GM23248 (cell line): ENCODE data around the gene ATAT1. TPM values are rescaled to one million over a fixed set of nuclear protein-coding genes. Genes with fewer than 3 reads are reported as not detected.

Experiments
- DNase-seq: peaks from one replicate; pipeline ENCODE4 v3.0.0-alpha.2; 2015
- H2AFZ ChIP-seq: fragments of 200-600 bp; sonication (generic); 2 replicates; pipeline ENCODE4 v1.6.1; 2016; ENCODE audit warnings: antibody characterized with exemption
- H3F3A ChIP-seq: fragments of 200-600 bp; sonication (generic); 2 replicates; pipeline ENCODE4 v1.6.1; 2016; ENCODE audit warnings: mild to moderate bottlenecking, antibody characterized with exemption, mixed run types; ENCODE audit not compliant: insufficient read depth
- H3K27ac ChIP-seq: fragments of 200-600 bp; sonication (generic); 2 replicates; pipeline ENCODE4 v1.5.1; 2016; ENCODE audit warnings: mild to moderate bottlenecking
- H3K27me3 ChIP-seq: fragments of 200-600 bp; sonication (generic); replicated peaks from 2 replicates; pipeline ENCODE4 v1.6.1; 2016; ENCODE audit warnings: mild to moderate bottlenecking; ENCODE audit not compliant: insufficient read depth
- H3K36me3 ChIP-seq: fragments of 200-600 bp; sonication (generic); 2 replicates; pipeline ENCODE4 v1.6.1; 2016; ENCODE audit warnings: low read depth, mild to moderate bottlenecking
- H3K4me1 ChIP-seq: fragments of 200-600 bp; sonication (generic); 2 replicates; pipeline ENCODE4 v1.6.1; 2016; ENCODE audit warnings: mild to moderate bottlenecking; ENCODE audit not compliant: insufficient read depth
- H3K4me2 ChIP-seq: fragments of 200-600 bp; sonication (generic); one replicate; pipeline ENCODE4 v1.6.1; 2016; ENCODE audit warnings: mild to moderate bottlenecking; ENCODE audit not compliant: unreplicated experiment
- H3K4me3 ChIP-seq: fragments of 200-600 bp; sonication (generic); 2 replicates; pipeline ENCODE4 v1.5.1; 2016; ENCODE audit warnings: mild to moderate bottlenecking
- H3K79me2 ChIP-seq: fragments of 200-600 bp; sonication (generic); 2 replicates; pipeline ENCODE4 v1.6.1; 2016; ENCODE audit warnings: mild to moderate bottlenecking; ENCODE audit not compliant: insufficient read depth
- H3K9ac ChIP-seq: fragments of 200-600 bp; sonication (generic); 2 replicates; pipeline ENCODE4 v1.6.1; 2016; ENCODE audit warnings: mild to moderate bottlenecking
- H3K9me2 ChIP-seq: fragments of 200-600 bp; sonication (generic); 2 replicates; pipeline ENCODE4 v1.6.1; 2016; ENCODE audit warnings: mixed run types, mild to moderate bottlenecking, moderate library complexity; ENCODE audit not compliant: insufficient read depth
- H3K9me3 ChIP-seq: fragments of 200-600 bp; sonication (generic); one replicate; pipeline ENCODE4 v1.6.1; 2017; ENCODE audit warnings: low read depth
- H4K20me1 ChIP-seq: fragments of 200-600 bp; sonication (generic); 2 replicates; pipeline ENCODE4 v1.6.0; 2016; ENCODE audit not compliant: insufficient read depth
- EZH2 ChIP-seq: fragments of 200-600 bp; sonication (generic); IDR thresholded peaks from 2 replicates; pipeline ENCODE4 v1.6.1; 2018; ENCODE audit warnings: antibody characterized with exemption, mild to moderate bottlenecking; ENCODE audit not compliant: insufficient read depth, poor library complexity, severe bottlenecking
- EZH2phosphoT487 ChIP-seq: fragments of 200-600 bp; sonication (generic); IDR thresholded peaks from 2 replicates; pipeline ENCODE4 v1.6.1; 2018; ENCODE audit warnings: antibody characterized with exemption, moderate library complexity, mild to moderate bottlenecking, low read depth; ENCODE audit not compliant: insufficient read depth
- WGBS, 2 experiments: methylation state at CpG; one replicate each; pipeline ENCODE4 v1.1.6; 2015 to 2017; ENCODE audit warnings: low lambda C conversion rate in 2 of 2, low coverage in 1 of 2; ENCODE audit errors: missing lambda C conversion rate in 2 of 2; 5-methylcytosine and 5-hydroxymethylcytosine counted together
- in situ Hi-C: fragments of 300-500 bp; cut with MboI; formaldehyde crosslinking; loops from 2 replicates; pipeline ENCODE4 v1.15.0; 2020
- polyA plus RNA-seq: library from polyadenylated mRNA; unstranded; fragments of >200 nt; fragmentation: Nextera tagmentation; extraction: Ambion mirVana; gene quantifications from 2 replicates; pipeline ENCODE4 v1.2.1, GENCODE V29; 2016
- total RNA-seq: library from RNA; depleted of rRNA; stranded (reverse); fragments of >200 nt; shearing (Covaris generic); gene quantifications from 2 replicates; pipeline ENCODE4 v1.2.3, GENCODE V29; 2014

The ATAT1 gene
- total and polyA plus RNA-seq, 2 experiments from 2014 or later = 2.3 to 12.6 TPM

DNA sequence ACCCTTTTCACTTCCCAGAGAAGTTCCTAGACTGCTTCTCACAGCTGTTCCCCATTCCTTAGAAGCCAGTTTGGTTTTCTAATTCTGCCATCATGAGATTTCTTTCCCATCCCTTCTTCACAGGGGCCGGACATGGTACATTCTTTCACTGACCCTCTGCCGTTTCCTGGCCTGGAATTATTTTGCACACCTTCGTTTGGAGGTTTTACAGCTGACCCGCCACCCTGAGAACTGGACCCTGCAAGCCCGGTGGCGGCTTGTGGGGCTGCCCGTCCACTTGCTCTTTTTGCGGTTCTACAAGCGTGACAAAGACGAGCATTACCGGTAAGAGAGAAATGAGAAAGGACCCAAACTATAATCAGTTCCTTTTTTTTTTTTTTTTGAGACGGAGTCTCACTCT is 24.5 kb downstream of the ATAT1 start:
- Histone ChIP-seq H3K9me2 (no peaks in the 10 kb centered on the region), H3K79me2 (peaks cover 37% of the 10 kb centered on the region), H3K27ac (no peak overlapping the region), H3K27me3 (no peaks in the 10 kb centered on the region), H3F3A (peaks cover 4% of the 10 kb centered on the region; the same call in 1 of the 2 replicates), H4K20me1 (no peaks in the 10 kb centered on the region), H3K4me3 (no peak overlapping the region), H2AFZ (no peak overlapping the region), H3K9me3 (no peaks in the 10 kb centered on the region), H3K9ac (no peak overlapping the region), H3K4me2 (no peak overlapping the region), H3K4me1 (0 out of 2 replicates have a peak, but pooled peaks cover 4% of the 10 kb centered on the region), H3K36me3 (peaks cover 14% of the 10 kb centered on the region; the same call in 1 of the 2 replicates)
- no peak for DNase-seq
- in situ Hi-C loops = no loop called here
- TF ChIP-seq EZH2phosphoT487 (no peak), EZH2 (no peak)
- WGBS, 2 experiments = 90 to 91% methylated on average over 12 of the region's 12 CpGs

DNA sequence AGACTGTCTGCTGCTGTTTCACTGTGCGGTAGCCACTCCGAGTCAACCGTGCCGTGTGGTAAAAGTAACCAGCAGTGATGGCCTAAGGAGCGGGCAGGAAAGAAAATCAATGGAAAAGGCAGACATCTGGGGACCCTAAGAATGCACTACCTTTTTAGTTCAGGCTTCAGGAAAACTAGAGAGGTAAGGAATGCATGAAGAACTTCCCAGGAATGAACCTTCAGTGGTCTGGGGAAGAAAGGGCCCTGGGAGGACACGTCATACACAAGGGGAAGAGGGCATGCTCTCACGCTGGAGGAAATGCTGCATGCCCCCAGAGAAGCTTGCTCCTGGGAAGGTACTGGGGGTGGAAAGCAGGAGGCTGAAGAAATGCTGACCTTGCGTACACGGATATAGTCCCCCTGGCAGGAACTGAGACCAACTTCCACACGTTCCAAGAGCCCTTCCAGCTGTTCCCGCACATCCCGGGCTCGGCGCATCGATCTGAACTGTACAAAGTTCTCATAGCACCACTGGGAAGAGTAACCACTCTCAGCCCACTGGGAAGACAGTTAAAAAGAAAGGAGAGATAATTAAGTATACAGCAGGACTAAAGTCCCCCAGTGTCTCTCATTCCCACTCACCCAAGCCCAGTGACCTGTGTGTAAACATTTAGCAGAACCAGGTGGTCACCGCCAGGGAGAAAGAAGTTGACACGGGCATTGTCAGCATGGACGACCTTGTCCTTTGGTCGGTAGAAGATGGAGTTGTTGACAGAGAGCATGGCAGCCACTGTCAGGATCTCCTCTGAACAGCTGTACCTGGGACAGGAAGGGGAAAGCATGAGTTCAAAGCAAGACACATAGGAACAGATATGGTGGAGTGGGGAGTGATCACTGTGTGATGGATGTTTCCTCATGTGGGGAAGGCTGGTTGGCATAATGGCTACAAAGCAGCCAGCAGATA is 28.4 kb downstream of the ATAT1 start:
- Histone ChIP-seq H3F3A (no peaks in the 10 kb centered on the region), H3K9me3 (no peaks in the 10 kb centered on the region), H3K9me2 (no peaks in the 10 kb centered on the region), H3K27ac (no peak overlapping the region), H3K9ac (no peak overlapping the region), H2AFZ (no peak overlapping the region), H3K4me1 (no peaks in the 10 kb centered on the region), H4K20me1 (no peaks in the 10 kb centered on the region), H3K36me3 (peaks cover 17% of the 10 kb centered on the region; the same call in 1 of the 2 replicates), H3K4me2 (no peak overlapping the region), H3K79me2 (peaks cover 2% of the 10 kb centered on the region; the same call in 1 of the 2 replicates), H3K4me3 (no peak overlapping the region), H3K27me3 (no peaks in the 10 kb centered on the region)
- no peak for TF ChIP-seq EZH2
- no peak for TF ChIP-seq EZH2phosphoT487
- 94 to 98% methylated on average over 19 of the region's 19 CpGs for WGBS, 2 experiments
- in situ Hi-C loops = no loop called here
- no peak for DNase-seq

DNA sequence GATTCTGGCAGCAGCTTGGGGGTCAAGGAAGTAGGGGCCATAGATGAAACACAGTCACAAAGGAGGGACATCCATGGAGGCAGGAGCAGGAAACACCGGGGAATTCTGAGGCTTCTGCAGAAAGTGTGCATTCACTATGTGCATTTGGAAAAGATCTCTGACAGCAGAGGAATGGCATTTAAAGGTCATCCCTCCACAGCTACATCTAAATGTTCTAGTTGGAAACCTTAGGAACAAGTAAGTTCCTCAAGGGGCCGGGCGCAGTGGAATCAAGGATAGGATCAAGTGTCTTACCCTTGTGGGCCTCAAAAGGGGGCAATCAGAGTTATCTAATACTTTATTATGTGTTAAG is 29.0 kb downstream of the ATAT1 start:
- in situ Hi-C loops = no loop called here
- Histone ChIP-seq H3K4me2 (no peak overlapping the region), H3K27ac (no peak overlapping the region), H2AFZ (no peak overlapping the region), H3K9ac (no peak overlapping the region), H3K4me1 (no peaks in the 10 kb centered on the region), H4K20me1 (no peaks in the 10 kb centered on the region), H3F3A (no peaks in the 10 kb centered on the region), H3K36me3 (peaks cover 17% of the 10 kb centered on the region; the same call in 1 of the 2 replicates), H3K9me2 (no peaks in the 10 kb centered on the region), H3K4me3 (no peak overlapping the region), H3K27me3 (no peaks in the 10 kb centered on the region), H3K9me3 (no peaks in the 10 kb centered on the region), H3K79me2 (no peaks in the 10 kb centered on the region)
- WGBS, 2 experiments = 95 to 100% methylated on average over 3 of the region's 3 CpGs
- DNase-seq = no peak
- no peak for TF ChIP-seq EZH2phosphoT487
- no peak for TF ChIP-seq EZH2

DNA sequence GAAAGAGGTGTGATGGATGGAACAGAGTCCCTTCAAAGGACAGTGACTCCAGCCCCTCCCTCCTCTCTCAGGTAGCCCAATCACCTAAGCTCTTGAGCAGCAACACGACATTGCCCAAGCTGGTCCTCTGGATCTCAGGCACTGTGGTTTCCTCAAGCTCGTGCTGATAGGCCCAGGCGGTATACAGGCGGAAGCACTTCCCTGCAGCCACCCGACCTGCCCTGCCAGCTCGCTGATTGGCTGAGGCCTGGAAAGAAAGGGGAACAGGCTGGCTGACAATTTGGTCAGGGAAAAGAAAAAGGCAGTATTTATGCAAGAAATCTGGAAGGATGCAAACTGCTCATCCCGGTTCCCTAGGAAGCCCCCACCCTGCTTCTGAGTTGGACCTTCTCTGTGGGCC is 29.8 kb downstream of the ATAT1 start:
- Histone ChIP-seq H3K27me3 (no peaks in the 10 kb centered on the region), H3K79me2 (no peaks in the 10 kb centered on the region), H2AFZ (no peak overlapping the region), H3K4me2 (no peak overlapping the region), H3K9me3 (no peaks in the 10 kb centered on the region), H4K20me1 (no peaks in the 10 kb centered on the region), H3K4me3 (no peak overlapping the region), H3K27ac (no peak overlapping the region), H3K9ac (no peak overlapping the region), H3K36me3 (peaks cover 17% of the 10 kb centered on the region; the same call in 1 of the 2 replicates), H3F3A (no peaks in the 10 kb centered on the region), H3K9me2 (no peaks in the 10 kb centered on the region), H3K4me1 (no peaks in the 10 kb centered on the region)
- no peak for TF ChIP-seq EZH2
- TF ChIP-seq EZH2phosphoT487 = no peak
- in situ Hi-C loops = no loop called here
- 91 to 93% methylated on average over 7 of the region's 7 CpGs for WGBS, 2 experiments
- no peak for DNase-seq
